HG03095 (cell line): ENCODE measurements around the gene ERAS.
"Not testable (repeated sequence)": the region's sequence is repeated elsewhere in the genome, so short reads cannot be mapped to it uniquely, and the experiment has no call there.

Experiments
- ATAC-seq: cut with Tn5 transposase; IDR thresholded peaks from one replicate; pipeline ENCODE4 v1.9.1; 2021; ENCODE audit warnings: moderate library complexity; ENCODE audit not compliant: unreplicated experiment

Gene ERAS

GRCh38 chrX:48794911-48795515 is 31.3 kb upstream of the ERAS start:
- ATAC-seq = no peak

GRCh38 chrX:48798318-48798717 is 28.0 kb upstream of the ERAS start:
- no peak for ATAC-seq

- no peak for ATAC-seq
These were observed 25.6 kb upstream of the ERAS start for GRCh38 chrX:48800574-48801279.

DNA sequence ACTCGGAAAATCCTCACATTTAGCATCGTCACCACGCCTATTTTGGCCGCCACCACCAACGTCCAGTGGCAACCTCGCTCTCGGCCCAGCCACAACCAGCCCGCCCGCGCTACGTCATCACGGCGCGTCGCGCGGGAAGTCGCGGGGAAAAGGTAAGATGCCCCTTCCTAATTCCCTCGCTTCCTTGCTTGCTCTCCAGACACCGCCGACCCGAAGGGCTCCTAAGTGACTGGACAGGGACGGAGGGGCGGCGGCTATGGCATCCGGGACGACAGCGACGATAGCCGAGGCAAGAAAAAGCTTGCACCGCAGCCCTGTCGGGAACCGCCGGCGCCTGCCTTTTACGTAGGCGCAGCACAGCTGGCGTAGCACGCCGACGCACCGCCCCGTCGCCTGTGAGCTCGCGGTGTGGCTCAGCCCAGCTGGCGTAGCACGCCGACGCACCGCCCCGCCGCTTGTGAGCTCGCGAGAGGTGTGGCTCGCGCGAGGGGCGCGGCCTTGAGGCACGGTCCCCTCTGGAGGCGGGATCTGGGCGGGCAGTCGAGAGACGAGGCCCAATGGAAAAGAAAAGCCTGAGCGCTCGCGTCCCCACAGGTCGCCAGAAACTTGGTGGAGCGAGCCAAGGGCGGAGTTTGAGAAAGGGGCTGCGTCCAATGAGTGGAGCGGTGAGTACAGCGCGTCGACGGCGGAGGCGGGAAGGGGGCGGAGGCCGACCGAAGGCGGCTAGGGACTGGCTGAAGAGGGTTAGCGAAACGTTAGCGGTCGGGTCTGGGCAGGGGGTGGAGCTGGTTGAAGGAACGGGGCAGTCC is 24.8 kb upstream of the ERAS start, which contains the start of gene HDAC6:
TSS of gene HDAC6 (plus strand) at position 788 of the 809 bp plus-strand sequence. CDS start 626 bp downstream, outside the sequence.
- ATAC-seq = peak; percentile 85

DNA sequence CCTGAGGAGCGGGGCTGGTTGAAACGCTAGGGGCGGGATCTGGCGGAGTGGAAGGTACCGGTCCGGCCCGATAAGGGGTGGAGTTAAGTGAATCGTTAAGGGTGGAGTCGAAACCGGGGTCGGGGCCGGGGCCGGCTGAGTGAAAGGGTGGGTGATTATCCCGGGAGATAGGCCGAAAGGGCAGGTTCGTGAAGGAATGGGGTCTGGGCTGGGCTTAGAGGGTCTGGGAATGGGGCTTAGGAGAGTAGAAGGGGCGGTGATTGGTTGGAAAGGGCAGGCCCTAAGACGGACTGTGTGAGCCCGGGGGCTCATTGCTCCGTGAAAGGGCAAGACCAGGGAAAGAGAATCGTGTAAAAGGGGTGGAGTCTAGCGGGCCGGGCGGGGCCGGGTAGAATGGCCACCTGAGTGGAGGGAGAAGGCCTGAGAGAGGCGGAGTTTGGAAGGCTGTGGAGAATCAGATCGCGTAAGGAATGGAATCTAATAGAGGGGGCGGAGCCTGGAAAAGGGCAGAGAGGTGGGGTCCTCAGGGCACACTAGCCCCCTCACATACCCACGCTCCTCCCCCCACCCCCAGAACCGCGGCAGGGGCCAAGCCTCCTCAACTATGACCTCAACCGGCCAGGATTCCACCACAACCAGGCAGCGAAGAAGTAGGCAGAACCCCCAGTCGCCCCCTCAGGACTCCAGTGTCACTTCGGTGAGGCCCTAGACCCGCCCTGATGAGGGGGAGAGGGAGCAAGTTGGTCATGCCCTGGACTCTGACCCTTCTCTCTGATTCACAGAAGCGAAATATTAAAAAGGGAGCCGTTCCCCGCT is 24.0 kb upstream of the ERAS start:
- ATAC-seq = peak; percentile 32

GRCh38 chrX:48802905-48803200 is 23.5 kb upstream of the ERAS start:
- no peak for ATAC-seq

- no peak for ATAC-seq
These were observed 20.2 kb upstream of the ERAS start for GRCh38 chrX:48806081-48806480.

DNA sequence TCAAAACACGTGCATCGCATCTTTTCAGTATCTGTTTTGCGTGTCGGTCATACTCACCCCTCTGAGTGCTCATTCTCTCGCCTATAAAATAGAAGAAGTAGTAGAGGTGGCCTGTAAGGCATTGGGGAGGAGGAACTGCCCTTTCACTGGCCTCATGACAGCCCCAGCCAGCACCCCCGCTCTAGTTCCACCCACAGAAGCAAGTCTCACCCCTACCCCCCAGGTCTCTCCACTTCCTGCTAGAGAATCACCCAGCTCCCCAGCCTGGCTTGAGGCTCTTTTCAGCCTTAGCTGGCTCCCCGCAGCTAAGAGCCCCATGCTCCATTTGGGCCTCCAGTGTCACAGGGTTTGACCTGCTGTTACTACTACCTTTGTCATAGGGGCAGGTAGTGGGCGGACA is 12.7 kb upstream of the ERAS start:
- no peak for ATAC-seq

DNA sequence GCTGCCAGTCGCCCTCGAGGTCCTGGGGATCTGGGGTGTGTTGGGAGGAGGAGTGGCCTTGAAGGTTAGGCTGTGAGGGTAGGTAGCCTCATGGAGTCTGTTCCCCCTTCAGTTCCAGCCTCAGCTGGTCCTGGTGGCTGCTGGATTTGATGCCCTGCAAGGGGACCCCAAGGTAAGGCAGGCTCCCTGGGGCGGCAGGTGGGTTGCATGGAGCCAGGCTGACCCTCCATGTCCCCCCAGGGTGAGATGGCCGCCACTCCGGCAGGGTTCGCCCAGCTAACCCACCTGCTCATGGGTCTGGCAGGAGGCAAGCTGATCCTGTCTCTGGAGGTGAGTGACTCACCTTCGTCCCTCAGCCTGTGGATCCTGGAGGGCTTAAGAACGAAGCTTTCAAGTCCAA is 11.6 kb upstream of the ERAS start:
- no peak for ATAC-seq

DNA sequence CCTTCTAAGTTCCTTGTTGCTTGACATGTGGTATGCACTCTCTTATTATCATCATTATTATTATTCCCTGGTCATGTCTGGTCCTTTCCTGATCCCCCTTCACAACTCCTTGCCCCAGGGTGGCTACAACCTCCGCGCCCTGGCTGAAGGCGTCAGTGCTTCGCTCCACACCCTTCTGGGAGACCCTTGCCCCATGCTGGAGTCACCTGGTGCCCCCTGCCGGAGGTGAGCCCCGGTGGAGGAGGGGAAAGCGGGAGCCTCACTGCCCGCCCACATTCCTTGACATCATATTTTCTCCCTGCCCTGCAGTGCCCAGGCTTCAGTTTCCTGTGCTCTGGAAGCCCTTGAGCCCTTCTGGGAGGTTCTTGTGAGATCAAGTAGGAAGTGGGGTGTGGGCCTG is 11.0 kb upstream of the ERAS start:
- no peak for ATAC-seq

DNA sequence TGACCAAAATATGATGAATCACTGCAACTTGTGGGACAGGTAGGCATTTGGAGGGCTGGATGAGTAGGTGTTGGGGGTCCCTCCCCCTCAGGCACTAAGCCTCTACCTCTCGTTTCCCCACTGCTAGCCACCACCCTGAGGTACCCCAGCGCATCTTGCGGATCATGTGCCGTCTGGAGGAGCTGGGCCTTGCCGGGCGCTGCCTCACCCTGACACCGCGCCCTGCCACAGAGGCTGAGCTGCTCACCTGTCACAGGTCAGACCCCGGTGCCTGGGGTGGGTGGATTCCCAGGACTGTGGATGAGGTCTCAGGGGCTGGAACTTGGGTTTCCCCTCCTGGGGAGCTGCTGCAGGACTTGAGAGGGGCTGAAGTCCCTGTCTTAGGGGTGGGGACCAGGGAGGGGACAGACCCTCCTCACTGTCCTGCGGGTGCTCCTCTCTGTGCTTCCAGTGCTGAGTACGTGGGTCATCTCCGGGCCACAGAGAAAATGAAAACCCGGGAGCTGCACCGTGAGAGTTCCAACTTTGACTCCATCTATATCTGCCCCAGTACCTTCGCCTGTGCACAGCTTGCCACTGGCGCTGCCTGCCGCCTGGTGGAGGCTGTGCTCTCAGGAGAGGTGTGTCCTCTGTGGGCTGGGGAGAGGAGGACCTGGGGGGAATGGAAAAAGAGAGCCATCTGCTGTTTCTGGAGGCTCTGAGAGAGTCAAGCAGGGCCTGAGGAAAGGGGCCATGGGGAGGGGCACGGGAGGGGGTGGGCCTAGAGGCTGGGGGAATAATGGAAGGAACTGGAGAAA is 10.1 kb upstream of the ERAS start:
- no peak for ATAC-seq

DNA sequence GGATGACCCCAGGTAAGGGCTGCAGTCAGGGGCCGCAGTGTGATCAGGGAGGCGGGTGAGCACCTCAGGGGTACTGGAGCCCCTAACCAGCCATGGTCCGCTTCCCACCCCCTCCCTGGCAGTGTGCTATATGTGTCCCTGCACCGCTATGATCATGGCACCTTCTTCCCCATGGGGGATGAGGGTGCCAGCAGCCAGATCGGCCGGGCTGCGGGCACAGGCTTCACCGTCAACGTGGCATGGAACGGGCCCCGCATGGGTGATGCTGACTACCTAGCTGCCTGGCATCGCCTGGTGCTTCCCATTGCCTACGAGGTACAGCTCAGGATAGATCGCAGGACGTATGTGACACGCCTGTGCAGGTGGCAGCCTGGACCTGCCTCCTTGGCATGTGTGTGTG is 8.2 kb upstream of the ERAS start:
- no peak for ATAC-seq

GRCh38 chrX:48818866-48819265 is 7.4 kb upstream of the ERAS start:
- ATAC-seq = no peak

DNA sequence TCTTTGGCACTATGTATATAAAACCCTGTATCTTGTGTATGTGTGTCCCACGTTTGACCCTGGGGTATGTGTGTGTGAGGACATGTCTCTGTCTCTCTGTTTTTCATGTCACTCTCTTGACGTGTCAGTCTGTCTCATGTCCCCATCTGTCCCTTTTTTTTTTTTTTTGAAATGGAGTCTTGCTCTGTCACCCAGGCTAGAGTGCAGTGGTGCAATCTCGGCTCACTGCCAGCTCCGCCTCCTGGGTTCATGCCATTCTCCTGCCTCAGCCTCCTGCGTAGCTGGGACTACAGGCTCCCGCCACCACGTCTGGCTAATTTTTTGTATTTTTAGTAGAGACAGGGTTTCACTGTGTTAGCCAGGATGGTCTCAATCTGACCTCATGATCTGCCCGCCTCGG is 6.9 kb upstream of the ERAS start:
- ATAC-seq = not testable (repeated sequence)

- no peak for ATAC-seq
These were observed 3.3 kb upstream of the ERAS start for GRCh38 chrX:48823053-48823452.

DNA sequence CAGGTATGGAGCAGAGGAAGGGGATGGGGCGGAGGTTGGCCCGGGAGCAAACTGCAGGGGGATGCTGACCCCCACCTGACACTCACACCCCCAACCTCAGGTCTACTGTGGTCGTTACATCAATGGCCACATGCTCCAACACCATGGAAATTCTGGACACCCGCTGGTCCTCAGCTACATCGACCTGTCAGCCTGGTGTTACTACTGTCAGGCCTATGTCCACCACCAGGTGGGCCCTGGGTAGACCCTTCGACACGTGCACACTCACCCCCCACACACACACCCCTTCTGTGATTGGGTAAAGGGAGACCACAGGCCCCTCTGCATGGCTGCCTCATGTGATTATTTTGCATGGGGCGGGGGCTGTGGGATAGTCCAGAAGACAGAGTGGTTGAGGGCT is 2.2 kb upstream of the ERAS start:
- no peak for ATAC-seq

- ATAC-seq = no peak
These were observed 752 bp downstream of the ERAS start for GRCh38 chrX:48826876-48827653.

DNA sequence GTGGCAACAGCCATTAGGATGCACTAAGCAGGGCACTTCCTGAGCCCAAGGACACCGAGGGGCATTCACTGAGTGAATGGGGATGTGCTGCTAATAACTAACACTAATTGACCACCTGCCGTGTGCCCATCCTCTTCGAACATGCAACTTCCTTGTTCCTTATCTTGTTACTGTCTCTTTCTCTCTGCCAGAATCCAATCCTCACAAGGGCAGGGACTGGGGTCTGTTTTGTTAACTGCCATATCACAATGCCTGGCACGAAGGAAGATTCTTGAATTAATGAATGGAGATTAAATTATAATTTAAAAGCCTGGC is 1.3 kb downstream of the ERAS start:
- ATAC-seq = no peak

DNA sequence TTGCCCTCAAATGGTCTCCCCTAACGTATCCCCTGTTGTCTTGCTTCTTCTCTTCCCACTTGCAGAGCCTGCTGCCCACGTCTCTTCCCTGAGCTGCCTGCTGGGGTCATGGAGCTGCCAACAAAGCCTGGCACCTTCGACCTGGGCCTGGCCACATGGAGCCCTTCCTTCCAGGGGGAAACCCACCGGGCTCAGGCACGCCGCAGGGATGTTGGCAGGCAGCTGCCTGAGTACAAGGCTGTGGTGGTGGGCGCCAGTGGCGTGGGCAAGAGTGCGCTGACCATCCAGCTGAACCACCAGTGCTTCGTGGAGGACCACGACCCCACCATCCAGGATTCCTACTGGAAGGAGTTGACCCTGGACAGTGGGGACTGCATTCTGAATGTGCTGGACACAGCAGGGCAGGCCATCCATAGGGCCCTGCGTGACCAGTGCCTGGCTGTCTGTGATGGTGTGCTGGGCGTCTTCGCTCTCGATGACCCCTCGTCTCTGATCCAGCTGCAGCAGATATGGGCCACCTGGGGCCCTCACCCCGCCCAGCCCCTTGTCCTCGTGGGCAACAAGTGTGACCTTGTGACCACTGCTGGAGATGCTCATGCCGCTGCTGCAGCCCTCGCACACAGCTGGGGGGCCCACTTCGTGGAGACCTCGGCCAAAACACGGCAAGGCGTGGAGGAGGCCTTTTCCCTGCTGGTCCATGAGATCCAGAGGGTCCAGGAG is 2.9 kb downstream of the ERAS start:
- ATAC-seq = no peak
